Esophagus muscularis mucosa (tissue), 4 donors: ENCODE measurements around the gene SDHB. TPM values are rescaled to one million over a fixed set of nuclear protein-coding genes. Genes with fewer than 3 reads are reported as not detected.

ENCODE experiments used
- DNase-seq: peaks from one replicate; pipeline ENCODE4 v3.0.0-alpha.2; 2017; ENCODE audit errors: extremely low spot score
- H3K27ac ChIP-seq, 4 donors: fragments of 200-600 bp; sonication (generic); replicated peaks in 1 of 4; 1 replicate in 3 of 4; 2 replicates in 1 of 4; pipeline ENCODE4 v1.5.1; 2016 to 2019; ENCODE audit warnings: mild to moderate bottlenecking in 1 of 4
- H3K27me3 ChIP-seq, 4 donors: fragments of 200-600 bp; sonication (generic); one replicate each; pipeline versions ENCODE4 v1.5.1 to v1.6.0; 2016 to 2019
- H3K36me3 ChIP-seq, 4 donors: fragments of 200-600 bp; sonication (generic); one replicate each; pipeline ENCODE4 v1.5.1; 2016 to 2019
- H3K4me1 ChIP-seq, 4 donors: fragments of 200-600 bp; sonication (generic); one replicate each; pipeline ENCODE4 v1.5.1; 2016 to 2019
- H3K4me3 ChIP-seq, 4 donors: fragments of 200-600 bp; sonication (generic); 1 replicate in 2 of 4; 2 replicates in 2 of 4; pipeline ENCODE4 v1.5.1; 2016 to 2019; ENCODE audit warnings: mild to moderate bottlenecking in 4 of 4, moderate library complexity in 1 of 4
- H3K9me3 ChIP-seq, 4 donors: fragments of 200-600 bp; sonication (generic); 1 replicate in 3 of 4; 2 replicates in 1 of 4; pipeline ENCODE4 v1.5.1; 2016 to 2019
- CTCF ChIP-seq, 3 experiments: fragments of 200-600 bp in 2 of 3; fragments of 450-650 bp in 1 of 3; sonication (generic) in 2 of 3; IDR thresholded peaks; one replicate each; pipeline ENCODE4 v1.5.1; 2017 to 2019; ENCODE audit warnings: antibody characterized with exemption in 3 of 3, mild to moderate bottlenecking in 2 of 3, moderate library complexity in 1 of 3
- EP300 ChIP-seq: sonication (generic); formaldehyde crosslinking; IDR thresholded peaks from one replicate; pipeline ENCODE4 v1.6.1; 2017; ENCODE audit warnings: antibody characterized with exemption
- POLR2A ChIP-seq: fragments of 450-650 bp; IDR thresholded peaks from one replicate; pipeline ENCODE4 v1.6.1; 2017; ENCODE audit warnings: antibody characterized with exemption, moderate library complexity, mild to moderate bottlenecking, low read depth
- POLR2AphosphoS5 ChIP-seq, 2 donors: sonication (generic); formaldehyde crosslinking; IDR thresholded peaks; one replicate each; pipeline ENCODE4 v1.6.1; 2017; ENCODE audit warnings: antibody characterized with exemption in 2 of 2
- WGBS: methylation state at CpG from one replicate; pipeline ENCODE4 v1.1.5; 2018; 5-methylcytosine and 5-hydroxymethylcytosine counted together
- intact Hi-C: fragments of 100-400 bp; cut with DNase I; formaldehyde crosslinking; loops from one replicate; pipeline ENCODE4 v1.15.1; 2023
- total RNA-seq, 4 donors: library from RNA; depleted of rRNA; stranded (reverse); fragments of >200 nt; gene quantifications; one replicate each; pipeline versions ENCODE4 v1.1.0 to v1.2.1, GENCODE V29; 2016

Gene SDHB
- total RNA-seq, 4 donors from 2014 or later: 95.4 to 129 (median 120) TPM

- no peak for DNase-seq
- Histone ChIP-seq H3K36me3 (peaks cover 60 to 98% (median 94%) of the 10 kb centered on the region in 4 donors), H3K27me3 (no peaks in the 10 kb centered on the region), H3K4me3 (no peak overlapping the region), H3K4me1 (no peaks in the 10 kb centered on the region), H3K9me3 (no peaks in the 10 kb centered on the region), H3K27ac (no peak overlapping the region)
- WGBS: 96% methylated on average over 8 of the region's 8 CpGs
- intact Hi-C loops: no loop called here
- TF ChIP-seq EP300: no peak
- TF ChIP-seq POLR2AphosphoS5 (IDR thresholded peaks at IDR 0.05): no peak
- TF ChIP-seq CTCF (IDR thresholded peaks at IDR 0.05): no peak
- TF ChIP-seq POLR2A: no peak
Measured at GRCh38 chr1:16999863-17000262, 54.0 kb downstream of the SDHB start.

GRCh38 chr1:16998589-16998988 is 55.2 kb downstream of the SDHB start:
- Histone ChIP-seq H3K4me1 (no peaks in the 10 kb centered on the region), H3K27me3 (no peaks in the 10 kb centered on the region), H3K9me3 (no peaks in the 10 kb centered on the region), H3K36me3 (peaks cover 48 to 96% (median 87%) of the 10 kb centered on the region in 4 donors), H3K4me3 (no peak overlapping the region), H3K27ac (no peak overlapping the region)
- intact Hi-C loops: no loop called here
- TF ChIP-seq POLR2AphosphoS5 (IDR thresholded peaks at IDR 0.05): no peak
- no peak for TF ChIP-seq EP300
- no peak for TF ChIP-seq POLR2A
- no peak for TF ChIP-seq CTCF (IDR thresholded peaks at IDR 0.05)
- no peak for DNase-seq
- 87% methylated on average over 10 of the region's 10 CpGs for WGBS

GRCh38 chr1:16996845-16997244 is 57.0 kb downstream of the SDHB start:
- H3K27ac ChIP-seq: no peak overlapping the region
- H3K27me3 ChIP-seq: no peaks in the 10 kb centered on the region
- TF ChIP-seq POLR2AphosphoS5 (IDR thresholded peaks at IDR 0.05): no peak
- no peak for TF ChIP-seq EP300
- no peak for TF ChIP-seq CTCF (IDR thresholded peaks at IDR 0.05)
- no peak for TF ChIP-seq POLR2A
- no peaks in the 10 kb centered on the region for H3K9me3 ChIP-seq
- no peaks in the 10 kb centered on the region for H3K4me1 ChIP-seq
- peaks cover 34 to 94% (median 84%) of the 10 kb centered on the region in 4 donors for H3K36me3 ChIP-seq
- 95% methylated on average over 9 of the region's 14 CpGs for WGBS
- intact Hi-C loops: no loop called here
- no peak for DNase-seq
- no peak overlapping the region for H3K4me3 ChIP-seq

- intact Hi-C loops: no loop called here
- Histone ChIP-seq H3K36me3 (peaks cover 39 to 95% (median 83%) of the 10 kb centered on the region in 4 donors), H3K9me3 (no peaks in the 10 kb centered on the region), H3K4me3 (no peak overlapping the region), H3K27ac (no peak overlapping the region), H3K4me1 (no peaks in the 10 kb centered on the region), H3K27me3 (no peaks in the 10 kb centered on the region)
- no peak for TF ChIP-seq EP300
- TF ChIP-seq POLR2AphosphoS5 (IDR thresholded peaks at IDR 0.05): no peak
- no peak for TF ChIP-seq CTCF (IDR thresholded peaks at IDR 0.05)
- TF ChIP-seq POLR2A: no peak
- no peak for DNase-seq
- WGBS: 88% methylated on average over 5 of the region's 15 CpGs
Measured at GRCh38 chr1:16993521-16994038, 60.3 kb downstream of the SDHB start.

- no peak overlapping the region for H3K4me3 ChIP-seq
- intact Hi-C loops: no loop called here
- TF ChIP-seq CTCF (IDR thresholded peaks at IDR 0.05) (no peak), EP300 (no peak), POLR2A (no peak), POLR2AphosphoS5 (IDR thresholded peaks at IDR 0.05) (no peak)
- DNase-seq: no peak
- H3K27me3 ChIP-seq: no peaks in the 10 kb centered on the region
- no peaks in the 10 kb centered on the region for H3K9me3 ChIP-seq
- peaks cover 34 to 95% (median 82%) of the 10 kb centered on the region in 4 donors for H3K36me3 ChIP-seq
- H3K27ac ChIP-seq: no peak overlapping the region
- 84% methylated on average over 9 of the region's 9 CpGs for WGBS
- H3K4me1 ChIP-seq: no peaks in the 10 kb centered on the region
Measured at GRCh38 chr1:16992675-16993074, 61.2 kb downstream of the SDHB start.
